Measurements from ENCODE around the gene CEMP1.

Gene CEMP1

DNA sequence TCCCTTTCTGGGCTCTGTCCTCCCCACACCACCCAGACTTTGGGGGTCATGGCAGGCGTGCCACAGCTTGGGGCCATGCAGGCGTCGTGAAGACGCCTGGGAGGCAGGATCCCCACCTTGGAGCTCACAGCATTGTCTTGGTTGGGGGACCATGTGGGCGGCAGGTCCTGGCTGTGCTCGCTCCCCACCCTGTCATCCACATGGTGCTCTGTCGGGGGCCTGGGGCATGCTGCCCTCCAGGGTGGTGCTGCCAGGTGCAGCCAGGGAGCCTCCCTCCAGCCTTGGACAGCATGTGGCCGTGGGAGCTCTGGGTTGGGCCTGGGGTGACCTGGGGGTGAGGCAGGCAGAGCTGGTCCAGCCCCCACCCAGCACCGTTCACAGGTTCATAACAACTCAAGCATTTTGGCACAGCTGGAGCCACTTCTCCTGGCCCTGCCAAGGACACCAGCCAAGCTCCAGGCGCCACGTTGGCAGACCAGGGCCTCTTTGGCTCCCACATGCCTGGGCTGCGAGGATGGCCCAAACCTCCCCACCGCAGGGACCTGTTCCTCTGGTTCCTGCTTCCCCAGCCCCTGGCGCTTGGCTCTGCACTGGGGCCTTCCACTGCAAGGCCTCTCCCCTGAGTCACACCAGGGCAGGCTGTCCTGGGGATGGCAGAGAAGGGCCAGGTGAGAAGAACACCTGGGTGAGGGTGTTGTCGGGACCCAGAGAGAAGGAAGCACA is 32.5 kb downstream of the CEMP1 start:
- peaks cover 33% of the 10 kb centered on the region for H3K4me1 ChIP-seq (ENCODE audit: control insufficient read depth, insufficient read depth, low read length)
- no peaks in the 10 kb centered on the region for H3K27me3 ChIP-seq (ENCODE audit: control insufficient read depth in 1 of 2, insufficient read depth in 2 of 2, low read length in 2 of 2)
- H3K4me3 ChIP-seq (ENCODE audit: low read length in 2 of 2): no peak overlapping the region
- no peak overlapping the region for H3K9ac ChIP-seq (ENCODE audit: low read length in 2 of 2)
- peaks cover 0 to 16% of the 10 kb centered on the region in 2 donors for H3K36me3 ChIP-seq (ENCODE audit: control insufficient read depth in 2 of 2, insufficient read depth in 2 of 2, low read length in 2 of 2)
- no peak overlapping the region for H3K27ac ChIP-seq (ENCODE audit: low read length)
- H3K9me3 ChIP-seq (ENCODE audit: control insufficient read depth in 2 of 2, low read length in 2 of 2): no peaks in the 10 kb centered on the region

DNA sequence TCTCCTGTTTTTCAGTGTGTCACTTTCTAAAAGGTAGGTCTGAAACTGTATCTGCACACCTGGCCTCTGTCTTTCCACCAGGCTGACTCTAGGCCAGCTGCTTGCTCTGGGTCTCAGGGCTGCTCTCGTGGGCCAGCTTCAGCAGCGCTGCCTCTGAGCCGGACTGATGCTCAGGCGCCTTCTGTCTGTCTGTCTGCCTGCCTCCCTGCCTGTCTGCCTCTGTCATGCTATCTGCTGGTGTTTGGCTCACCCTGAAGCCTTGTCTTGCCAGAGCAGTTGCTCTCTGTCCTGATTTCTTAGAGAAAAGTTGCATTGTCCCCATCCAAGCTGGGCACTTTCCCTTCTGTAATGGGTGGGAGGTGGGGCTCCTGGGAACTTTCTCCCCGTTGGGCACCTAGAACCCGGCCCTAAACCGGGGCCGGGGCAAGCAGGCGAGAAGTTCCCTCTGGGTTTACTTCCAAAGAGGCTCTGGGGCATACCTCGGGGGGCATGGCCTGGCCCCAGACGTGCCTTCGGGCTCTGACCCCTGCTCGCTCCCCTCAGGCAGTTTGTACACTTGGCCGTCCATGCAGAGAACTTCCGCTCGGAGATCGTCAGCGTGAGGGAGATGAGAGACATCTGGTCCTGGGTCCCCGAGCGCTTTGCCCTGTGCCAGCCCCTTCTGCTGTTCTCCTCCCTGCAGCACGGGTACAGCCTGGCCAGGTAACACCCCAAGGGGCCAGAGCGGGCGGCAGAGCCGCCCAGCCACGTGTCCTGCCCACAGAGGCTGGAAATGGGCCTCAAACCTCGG is 33.3 kb downstream of the CEMP1 start:
- no peak overlapping the region for H3K4me3 ChIP-seq (ENCODE audit: low read length in 2 of 2)
- peaks cover 0 to 16% of the 10 kb centered on the region in 2 donors for H3K36me3 ChIP-seq (ENCODE audit: control insufficient read depth in 2 of 2, insufficient read depth in 2 of 2, low read length in 2 of 2)
- peaks cover 33% of the 10 kb centered on the region for H3K4me1 ChIP-seq (ENCODE audit: control insufficient read depth, insufficient read depth, low read length)
- H3K9me3 ChIP-seq (ENCODE audit: control insufficient read depth in 2 of 2, low read length in 2 of 2): no peaks in the 10 kb centered on the region
- no peaks in the 10 kb centered on the region for H3K27me3 ChIP-seq (ENCODE audit: control insufficient read depth in 1 of 2, insufficient read depth in 2 of 2, low read length in 2 of 2)
- H3K27ac ChIP-seq (ENCODE audit: low read length): no peak overlapping the region
- no peak overlapping the region for H3K9ac ChIP-seq (ENCODE audit: low read length in 2 of 2)

DNA sequence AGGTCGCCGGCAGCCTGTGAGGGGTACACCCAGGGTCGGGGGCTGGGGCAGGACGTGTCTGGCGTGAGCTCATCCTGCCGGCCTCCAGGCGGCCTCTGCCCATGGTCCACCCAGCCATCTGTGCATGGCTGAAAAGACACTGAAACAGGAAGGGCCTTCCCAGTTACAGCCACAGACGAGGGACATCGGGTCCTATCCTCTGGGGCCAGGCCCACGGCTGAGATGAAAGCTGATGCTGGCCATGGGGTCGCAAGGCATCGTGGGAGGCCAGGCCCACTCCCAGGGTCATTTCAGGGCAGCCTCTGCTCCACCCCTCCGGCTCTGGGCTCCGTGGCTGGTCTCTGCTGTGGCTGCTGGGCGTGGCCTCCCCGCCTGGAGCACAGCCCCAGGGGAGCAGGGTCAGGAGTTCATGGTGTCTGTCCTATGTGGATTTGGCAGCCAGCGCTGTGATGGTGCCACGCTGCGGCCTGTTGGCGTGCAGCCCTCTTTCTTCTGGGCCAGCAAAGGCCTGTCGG is 34.0 kb downstream of the CEMP1 start:
- Histone ChIP-seq H3K27ac (ENCODE audit: low read length) (no peak overlapping the region), H3K36me3 (ENCODE audit: control insufficient read depth in 2 of 2, insufficient read depth in 2 of 2, low read length in 2 of 2) (peaks cover 0 to 16% of the 10 kb centered on the region in 2 donors)

DNA sequence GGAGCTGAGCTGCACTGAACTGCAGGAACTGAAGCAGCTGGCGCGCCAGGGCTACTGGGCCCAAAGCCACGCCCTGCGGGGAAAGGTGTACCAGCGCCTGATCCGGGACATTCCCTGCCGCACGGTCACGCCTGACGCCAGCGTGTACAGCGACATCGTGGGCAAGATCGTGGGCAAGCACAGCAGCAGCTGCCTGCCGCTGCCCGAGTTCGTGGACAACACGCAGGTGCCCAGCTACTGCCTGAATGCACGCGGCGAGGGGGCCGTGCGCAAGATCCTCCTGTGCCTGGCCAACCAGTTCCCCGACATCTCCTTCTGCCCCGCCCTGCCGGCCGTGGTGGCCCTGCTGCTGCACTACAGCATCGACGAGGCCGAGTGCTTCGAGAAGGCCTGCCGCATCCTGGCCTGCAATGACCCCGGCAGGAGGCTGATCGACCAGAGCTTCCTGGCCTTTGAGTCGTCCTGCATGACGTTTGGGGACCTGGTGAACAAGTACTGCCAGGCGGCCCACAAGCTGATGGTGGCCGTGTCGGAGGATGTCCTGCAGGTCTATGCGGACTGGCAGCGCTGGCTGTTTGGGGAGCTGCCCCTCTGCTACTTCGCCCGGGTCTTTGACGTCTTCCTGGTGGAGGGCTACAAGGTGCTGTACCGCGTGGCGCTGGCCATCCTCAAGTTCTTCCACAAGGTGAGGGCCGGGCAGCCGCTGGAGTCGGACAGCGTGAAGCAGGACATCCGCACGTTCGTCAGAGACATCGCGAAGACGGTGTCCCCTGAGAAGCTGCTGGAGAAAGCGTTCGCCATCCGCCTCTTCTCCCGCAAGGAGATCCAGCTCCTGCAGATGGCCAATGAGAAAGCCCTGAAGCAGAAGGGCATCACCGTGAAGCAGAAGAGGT is 34.7 kb downstream of the CEMP1 start:
- Histone ChIP-seq H3K9ac (ENCODE audit: low read length in 2 of 2) (no peak overlapping the region), H3K9me3 (ENCODE audit: control insufficient read depth in 2 of 2, low read length in 2 of 2) (no peaks in the 10 kb centered on the region), H3K27me3 (ENCODE audit: control insufficient read depth in 1 of 2, insufficient read depth in 2 of 2, low read length in 2 of 2) (no peaks in the 10 kb centered on the region), H3K36me3 (ENCODE audit: control insufficient read depth in 2 of 2, insufficient read depth in 2 of 2, low read length in 2 of 2) (peaks cover 0 to 16% of the 10 kb centered on the region in 2 donors), H3K27ac (ENCODE audit: low read length) (no peak overlapping the region), H3K4me3 (ENCODE audit: low read length in 2 of 2) (no peak overlapping the region), H3K4me1 (ENCODE audit: control insufficient read depth, insufficient read depth, low read length) (peaks cover 20% of the 10 kb centered on the region)

More for the DNA sequence above, 34.0 kb downstream of the CEMP1 start:
- Histone ChIP-seq H3K4me3 (ENCODE audit: low read length in 2 of 2) (no peak overlapping the region), H3K9ac (ENCODE audit: low read length in 2 of 2) (no peak overlapping the region), H3K4me1 (ENCODE audit: control insufficient read depth, insufficient read depth, low read length) (peaks cover 28% of the 10 kb centered on the region), H3K27me3 (ENCODE audit: control insufficient read depth in 1 of 2, insufficient read depth in 2 of 2, low read length in 2 of 2) (no peaks in the 10 kb centered on the region), H3K9me3 (ENCODE audit: control insufficient read depth in 2 of 2, low read length in 2 of 2) (no peaks in the 10 kb centered on the region)

DNA sequence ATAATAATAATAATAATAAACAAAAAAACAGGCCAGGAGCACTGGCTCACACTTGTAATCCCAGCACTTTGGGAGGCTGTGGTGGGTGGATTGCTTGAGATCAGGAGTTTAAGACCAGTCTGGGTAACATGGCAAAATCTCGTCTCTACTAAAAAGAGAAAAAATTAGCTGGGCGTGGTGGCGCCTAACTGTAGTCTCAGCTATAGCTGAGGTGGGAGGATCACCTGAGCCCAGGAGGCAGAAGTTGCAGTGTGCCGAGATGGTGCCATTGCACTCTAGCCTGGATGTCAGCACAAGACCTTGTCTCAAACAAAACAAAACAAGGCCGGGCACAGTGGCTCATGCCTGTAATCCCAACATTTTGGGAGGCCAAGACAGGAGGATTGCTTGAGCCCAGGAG is 36.2 kb downstream of the CEMP1 start:
- no peak overlapping the region for H3K27ac ChIP-seq (ENCODE audit: low read length)
- no peak overlapping the region for H3K9ac ChIP-seq (ENCODE audit: low read length in 2 of 2)
- peaks cover 15% of the 10 kb centered on the region for H3K4me1 ChIP-seq (ENCODE audit: control insufficient read depth, insufficient read depth, low read length)
- peaks cover 0 to 20% of the 10 kb centered on the region in 2 donors for H3K36me3 ChIP-seq (ENCODE audit: control insufficient read depth in 2 of 2, insufficient read depth in 2 of 2, low read length in 2 of 2)
- no peaks in the 10 kb centered on the region for H3K27me3 ChIP-seq (ENCODE audit: control insufficient read depth in 1 of 2, insufficient read depth in 2 of 2, low read length in 2 of 2)
- H3K9me3 ChIP-seq (ENCODE audit: control insufficient read depth in 2 of 2, low read length in 2 of 2): no peaks in the 10 kb centered on the region
- H3K4me3 ChIP-seq (ENCODE audit: low read length in 2 of 2): no peak overlapping the region

GRCh38 chr16:2494616-2495015 is 36.6 kb downstream of the CEMP1 start:
- no peak overlapping the region for H3K9ac ChIP-seq (ENCODE audit: low read length in 2 of 2)
- peaks cover 0 to 20% of the 10 kb centered on the region in 2 donors for H3K36me3 ChIP-seq (ENCODE audit: control insufficient read depth in 2 of 2, insufficient read depth in 2 of 2, low read length in 2 of 2)
- no peak overlapping the region for H3K27ac ChIP-seq (ENCODE audit: low read length)
- H3K27me3 ChIP-seq (ENCODE audit: control insufficient read depth in 1 of 2, insufficient read depth in 2 of 2, low read length in 2 of 2): no peaks in the 10 kb centered on the region
- peaks cover 15% of the 10 kb centered on the region for H3K4me1 ChIP-seq (ENCODE audit: control insufficient read depth, insufficient read depth, low read length)
- H3K9me3 ChIP-seq (ENCODE audit: control insufficient read depth in 2 of 2, low read length in 2 of 2): no peaks in the 10 kb centered on the region
- H3K4me3 ChIP-seq (ENCODE audit: low read length in 2 of 2): no peak overlapping the region

- no peaks in the 10 kb centered on the region for H3K27me3 ChIP-seq (ENCODE audit: control insufficient read depth in 1 of 2, insufficient read depth in 2 of 2, low read length in 2 of 2)
- no peak overlapping the region for H3K4me3 ChIP-seq (ENCODE audit: low read length in 2 of 2)
- no peak overlapping the region for H3K27ac ChIP-seq (ENCODE audit: low read length)
- H3K9me3 ChIP-seq (ENCODE audit: control insufficient read depth in 2 of 2, low read length in 2 of 2): no peaks in the 10 kb centered on the region
- peaks cover 13% of the 10 kb centered on the region for H3K4me1 ChIP-seq (ENCODE audit: control insufficient read depth, insufficient read depth, low read length)
- H3K9ac ChIP-seq (ENCODE audit: low read length in 2 of 2): no peak overlapping the region
- H3K36me3 ChIP-seq (ENCODE audit: control insufficient read depth in 2 of 2, insufficient read depth in 2 of 2, low read length in 2 of 2): peaks cover 0 to 20% of the 10 kb centered on the region in 2 donors
Observed at GRCh38 chr16:2493605-2494004, 37.6 kb downstream of the CEMP1 start.

- no peak overlapping the region for H3K9ac ChIP-seq (ENCODE audit: low read length in 2 of 2)
- H3K36me3 ChIP-seq (ENCODE audit: control insufficient read depth in 2 of 2, insufficient read depth in 2 of 2, low read length in 2 of 2): peaks cover 0 to 18% of the 10 kb centered on the region in 2 donors
- H3K4me3 ChIP-seq (ENCODE audit: low read length in 2 of 2): no peak overlapping the region
- no peak overlapping the region for H3K27ac ChIP-seq (ENCODE audit: low read length)
- H3K4me1 ChIP-seq (ENCODE audit: control insufficient read depth, insufficient read depth, low read length): peaks cover 5% of the 10 kb centered on the region
- no peaks in the 10 kb centered on the region for H3K9me3 ChIP-seq (ENCODE audit: control insufficient read depth in 2 of 2, low read length in 2 of 2)
- H3K27me3 ChIP-seq (ENCODE audit: control insufficient read depth in 1 of 2, insufficient read depth in 2 of 2, low read length in 2 of 2): no peaks in the 10 kb centered on the region
Observed at GRCh38 chr16:2492292-2492691, 38.9 kb downstream of the CEMP1 start.

- no peak overlapping the region for H3K4me3 ChIP-seq (ENCODE audit: low read length in 2 of 2)
- no peak overlapping the region for H3K27ac ChIP-seq (ENCODE audit: low read length)
- no peak overlapping the region for H3K9ac ChIP-seq (ENCODE audit: low read length in 2 of 2)
- H3K36me3 ChIP-seq (ENCODE audit: control insufficient read depth in 2 of 2, insufficient read depth in 2 of 2, low read length in 2 of 2): peaks cover 0 to 4% of the 10 kb centered on the region in 2 donors
- H3K9me3 ChIP-seq (ENCODE audit: control insufficient read depth in 2 of 2, low read length in 2 of 2): no peaks in the 10 kb centered on the region
- no peaks in the 10 kb centered on the region for H3K27me3 ChIP-seq (ENCODE audit: control insufficient read depth in 1 of 2, insufficient read depth in 2 of 2, low read length in 2 of 2)
- peaks cover 11% of the 10 kb centered on the region for H3K4me1 ChIP-seq (ENCODE audit: control insufficient read depth, insufficient read depth, low read length)
Observed at GRCh38 chr16:2490190-2491105, 40.8 kb downstream of the CEMP1 start.
